Ishikawa (cell line): ENCODE data around the gene CHRNB1.

Source experiments
- CEBPB ChIP-seq: IDR thresholded peaks from 2 replicates; pipeline ENCODE4 v1.6.1; 2012
- CREB1 ChIP-seq: IDR thresholded peaks from 2 replicates; pipeline ENCODE4 v1.6.1; 2012; ENCODE audit warnings: low read depth
- EGR1 ChIP-seq: IDR thresholded peaks from 2 replicates; pipeline ENCODE4 v1.6.1; 2012
- EP300 ChIP-seq: IDR thresholded peaks from 2 replicates; pipeline ENCODE4 v1.6.1; 2012; ENCODE audit warnings: borderline replicate concordance
- FOXM1 ChIP-seq: IDR thresholded peaks from 2 replicates; pipeline ENCODE4 v1.6.1; 2012; ENCODE audit warnings: low read depth, borderline replicate concordance
- MAX ChIP-seq: IDR thresholded peaks from 2 replicates; pipeline ENCODE4 v1.6.1; 2012
- NFIC ChIP-seq: IDR thresholded peaks from 2 replicates; pipeline ENCODE4 v1.6.1; 2012
- RAD21 ChIP-seq: IDR thresholded peaks from 2 replicates; pipeline ENCODE4 v1.6.1; 2012; ENCODE audit warnings: low read depth
- REST ChIP-seq: IDR thresholded peaks from 2 replicates; pipeline ENCODE4 v1.6.1; 2012; ENCODE audit warnings: low read depth, mild to moderate bottlenecking
- TAF1 ChIP-seq: IDR thresholded peaks from 2 replicates; pipeline ENCODE4 v1.6.1; 2012; ENCODE audit warnings: low read depth, mild to moderate bottlenecking
- TCF12 ChIP-seq: IDR thresholded peaks from 2 replicates; pipeline ENCODE4 v1.6.1; 2012; ENCODE audit warnings: low read depth
- TEAD4 ChIP-seq: IDR thresholded peaks from 2 replicates; pipeline ENCODE4 v1.6.1; 2012
- USF1 ChIP-seq: IDR thresholded peaks from 2 replicates; pipeline ENCODE4 v1.6.1; 2012
- YY1 ChIP-seq: IDR thresholded peaks from 2 replicates; pipeline ENCODE4 v1.6.1; 2012; ENCODE audit warnings: low read depth
- ZBTB7A ChIP-seq: IDR thresholded peaks from 2 replicates; pipeline ENCODE4 v1.6.1; 2012; ENCODE audit warnings: low read depth

The CHRNB1 gene

GRCh38 chr17:7476494-7476893 is 31.6 kb downstream of the CHRNB1 start:
- TF ChIP-seq USF1 (no peak), FOXM1 (no peak), TEAD4 (no peak), TAF1 (no peak), RAD21 (no peak), NFIC (no peak), ZBTB7A (no peak), REST (no peak), TCF12 (no peak), MAX (no peak), EP300 (no peak), CREB1 (no peak), EGR1 (no peak), CEBPB (no peak), YY1 (no peak)

GRCh38 chr17:7476951-7477350 is 32.1 kb downstream of the CHRNB1 start:
- TF ChIP-seq MAX (no peak), YY1 (no peak), TAF1 (no peak), EGR1 (no peak), NFIC (no peak), RAD21 (no peak), CEBPB (no peak), ZBTB7A (no peak), EP300 (no peak), TCF12 (no peak), REST (no peak), CREB1 (no peak), USF1 (no peak), FOXM1 (no peak), TEAD4 (no peak)

- TF ChIP-seq CREB1 (no peak), TAF1 (no peak), REST (no peak), CEBPB (no peak), YY1 (no peak), FOXM1 (no peak), RAD21 (no peak)
Measured at GRCh38 chr17:7477392-7478275, 32.8 kb downstream of the CHRNB1 start.
